GM19468 (cell line): ENCODE measurements around the gene EEFSEC.

Experiments
- ATAC-seq: cut with Tn5 transposase; IDR thresholded peaks from one replicate; pipeline ENCODE4 v1.9.1; 2021; ENCODE audit warnings: mild to moderate bottlenecking, moderate library complexity, moderate number of reproducible peaks; ENCODE audit not compliant: unreplicated experiment; ENCODE audit errors: extremely low read depth

Gene EEFSEC

GRCh38 chr3:128399221-128399915 lies 246.1 kb downstream of the EEFSEC start:
- no peak for ATAC-seq

- no peak for ATAC-seq
Observed at GRCh38 chr3:128400671-128401070, 247.4 kb downstream of the EEFSEC start.

GRCh38 chr3:128402319-128402718 lies 249.0 kb downstream of the EEFSEC start:
- no peak for ATAC-seq

GRCh38 chr3:128402998-128403397 lies 249.7 kb downstream of the EEFSEC start:
- ATAC-seq, result no peak

GRCh38 chr3:128404276-128405068 lies 251.2 kb downstream of the EEFSEC start:
- no peak for ATAC-seq

- no peak for ATAC-seq
Observed at GRCh38 chr3:128405554-128406277, 252.4 kb downstream of the EEFSEC start.

GRCh38 chr3:128407247-128407646 lies 254.0 kb downstream of the EEFSEC start:
- ATAC-seq, result no peak

- ATAC-seq, result no peak
Observed at GRCh38 chr3:128408012-128408692, 254.9 kb downstream of the EEFSEC start.

- ATAC-seq, result no peak
Observed at GRCh38 chr3:128408693-128409623, 255.7 kb downstream of the EEFSEC start.

GRCh38 chr3:128409624-128410581 lies 256.6 kb downstream of the EEFSEC start:
- ATAC-seq, result no peak

- no peak for ATAC-seq
Observed at GRCh38 chr3:128410669-128411573, 257.6 kb downstream of the EEFSEC start.

- ATAC-seq, result no peak
Observed at GRCh38 chr3:128411574-128412064, 258.3 kb downstream of the EEFSEC start.

GRCh38 chr3:128412180-128413002 lies 259.1 kb downstream of the EEFSEC start:
- ATAC-seq, result no peak

- no peak for ATAC-seq
Observed at GRCh38 chr3:128413003-128413370, 259.7 kb downstream of the EEFSEC start.

GRCh38 chr3:128413413-128414205 lies 260.3 kb downstream of the EEFSEC start:
- no peak for ATAC-seq
